IMR-90 (cell line): ENCODE results near the gene SLC39A3.

Experiments
- BHLHE40 ChIP-seq: fragments of 150-350 bp; IDR thresholded peaks from 2 replicates; pipeline ENCODE4 v1.6.1; 2016; ENCODE audit warnings: mild to moderate bottlenecking, low read depth, low read length
- CEBPB ChIP-seq: IDR thresholded peaks from 2 replicates; pipeline ENCODE4 v1.6.1; 2012; ENCODE audit warnings: low read depth, low read length, improper control_type of control experiment
- CHD1 ChIP-seq: IDR thresholded peaks from 2 replicates; pipeline ENCODE4 v1.6.1; 2012; ENCODE audit warnings: low read depth, low read length, improper control_type of control experiment
- MAZ ChIP-seq: IDR thresholded peaks from 2 replicates; pipeline ENCODE4 v1.6.1; 2012; ENCODE audit warnings: low read depth, mild to moderate bottlenecking, low read length, improper control_type of control experiment, moderate library complexity, borderline replicate concordance
- POLR2A ChIP-seq: IDR thresholded peaks from 2 replicates; pipeline ENCODE4 v1.6.1; 2012; ENCODE audit warnings: mild to moderate bottlenecking, low read depth, low read length
- RAD21 ChIP-seq: IDR thresholded peaks from 2 replicates; pipeline ENCODE4 v1.6.1; 2012; ENCODE audit warnings: low read length, improper control_type of control experiment
- SMC3 ChIP-seq: fragments of 150-350 bp; IDR thresholded peaks from 2 replicates; pipeline ENCODE4 v1.6.1; 2016; ENCODE audit warnings: low read depth, mild to moderate bottlenecking, antibody characterized with exemption, low read length, moderate library complexity
- TF ChIP-seq, protein P1 (sequence below): conservative IDR thresholded peaks from 2 replicates; pipeline ENCODE4 v1.5.1; 2012; ENCODE audit warnings: mild to moderate bottlenecking, low read depth, low read length, improper control_type of control experiment

DNA sequence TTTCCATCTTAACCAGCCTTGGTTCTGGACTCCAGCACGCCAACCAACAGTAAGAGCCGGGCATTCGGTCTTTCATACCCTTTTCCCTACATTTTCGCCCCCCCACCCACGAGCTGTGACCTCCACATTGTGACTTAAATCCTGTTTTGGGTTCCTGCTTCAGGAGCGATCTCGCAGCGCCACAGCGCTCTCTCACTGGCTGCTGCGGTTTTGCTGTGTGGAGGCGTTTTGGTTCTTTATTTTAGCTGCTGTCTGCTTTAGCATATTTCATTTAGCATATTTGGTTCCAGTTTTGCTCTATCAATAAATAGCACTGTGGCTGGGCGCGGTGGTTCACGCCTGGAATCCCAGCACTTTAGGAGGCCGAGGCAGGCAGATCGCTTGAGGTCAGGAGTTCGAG lies 19.5 kb upstream of the SLC39A3 start:
- TF ChIP-seq MAZ: no peak
- TF ChIP-seq, protein P1, sequence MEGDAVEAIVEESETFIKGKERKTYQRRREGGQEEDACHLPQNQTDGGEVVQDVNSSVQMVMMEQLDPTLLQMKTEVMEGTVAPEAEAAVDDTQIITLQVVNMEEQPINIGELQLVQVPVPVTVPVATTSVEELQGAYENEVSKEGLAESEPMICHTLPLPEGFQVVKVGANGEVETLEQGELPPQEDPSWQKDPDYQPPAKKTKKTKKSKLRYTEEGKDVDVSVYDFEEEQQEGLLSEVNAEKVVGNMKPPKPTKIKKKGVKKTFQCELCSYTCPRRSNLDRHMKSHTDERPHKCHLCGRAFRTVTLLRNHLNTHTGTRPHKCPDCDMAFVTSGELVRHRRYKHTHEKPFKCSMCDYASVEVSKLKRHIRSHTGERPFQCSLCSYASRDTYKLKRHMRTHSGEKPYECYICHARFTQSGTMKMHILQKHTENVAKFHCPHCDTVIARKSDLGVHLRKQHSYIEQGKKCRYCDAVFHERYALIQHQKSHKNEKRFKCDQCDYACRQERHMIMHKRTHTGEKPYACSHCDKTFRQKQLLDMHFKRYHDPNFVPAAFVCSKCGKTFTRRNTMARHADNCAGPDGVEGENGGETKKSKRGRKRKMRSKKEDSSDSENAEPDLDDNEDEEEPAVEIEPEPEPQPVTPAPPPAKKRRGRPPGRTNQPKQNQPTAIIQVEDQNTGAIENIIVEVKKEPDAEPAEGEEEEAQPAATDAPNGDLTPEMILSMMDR: no peak
- TF ChIP-seq BHLHE40: no peak
- no peak for TF ChIP-seq CHD1
- no peak for TF ChIP-seq SMC3
- TF ChIP-seq RAD21: no peak
- TF ChIP-seq POLR2A: no peak
- no peak for TF ChIP-seq CEBPB
